ENCODE data around the gene OTOP2. TPM values are rescaled to one million over a fixed set of nuclear protein-coding genes. Genes with fewer than 3 reads are reported as not detected.

OTOP2 gene
- total RNA-seq, 4 donors from 2014 or later, result 0.44 TPM; not detected in 3

DNA sequence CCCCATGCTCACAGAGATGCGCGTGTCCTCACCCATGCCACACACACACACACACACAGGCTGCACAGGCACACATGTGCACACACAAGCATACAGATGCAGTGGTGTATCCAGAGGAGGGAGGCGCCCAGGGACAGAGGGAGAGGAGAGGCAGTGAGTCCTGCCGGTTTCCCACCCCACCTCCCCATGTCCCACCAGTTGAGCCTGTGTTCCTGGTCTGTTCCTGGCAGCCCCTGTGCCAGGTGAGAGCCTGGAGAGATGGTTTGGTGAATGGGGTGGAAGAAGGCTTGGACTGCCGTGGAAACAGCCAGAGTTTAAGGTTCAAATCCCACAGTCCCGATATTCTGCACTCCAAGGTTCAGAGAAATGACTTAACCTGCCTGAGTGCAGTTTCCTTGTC lies 20.4 kb upstream of the OTOP2 start:
- TF ChIP-seq, protein P1, sequence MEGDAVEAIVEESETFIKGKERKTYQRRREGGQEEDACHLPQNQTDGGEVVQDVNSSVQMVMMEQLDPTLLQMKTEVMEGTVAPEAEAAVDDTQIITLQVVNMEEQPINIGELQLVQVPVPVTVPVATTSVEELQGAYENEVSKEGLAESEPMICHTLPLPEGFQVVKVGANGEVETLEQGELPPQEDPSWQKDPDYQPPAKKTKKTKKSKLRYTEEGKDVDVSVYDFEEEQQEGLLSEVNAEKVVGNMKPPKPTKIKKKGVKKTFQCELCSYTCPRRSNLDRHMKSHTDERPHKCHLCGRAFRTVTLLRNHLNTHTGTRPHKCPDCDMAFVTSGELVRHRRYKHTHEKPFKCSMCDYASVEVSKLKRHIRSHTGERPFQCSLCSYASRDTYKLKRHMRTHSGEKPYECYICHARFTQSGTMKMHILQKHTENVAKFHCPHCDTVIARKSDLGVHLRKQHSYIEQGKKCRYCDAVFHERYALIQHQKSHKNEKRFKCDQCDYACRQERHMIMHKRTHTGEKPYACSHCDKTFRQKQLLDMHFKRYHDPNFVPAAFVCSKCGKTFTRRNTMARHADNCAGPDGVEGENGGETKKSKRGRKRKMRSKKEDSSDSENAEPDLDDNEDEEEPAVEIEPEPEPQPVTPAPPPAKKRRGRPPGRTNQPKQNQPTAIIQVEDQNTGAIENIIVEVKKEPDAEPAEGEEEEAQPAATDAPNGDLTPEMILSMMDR (IDR thresholded peaks at IDR 0.05; ENCODE audit: low read depth), result no peak

DNA sequence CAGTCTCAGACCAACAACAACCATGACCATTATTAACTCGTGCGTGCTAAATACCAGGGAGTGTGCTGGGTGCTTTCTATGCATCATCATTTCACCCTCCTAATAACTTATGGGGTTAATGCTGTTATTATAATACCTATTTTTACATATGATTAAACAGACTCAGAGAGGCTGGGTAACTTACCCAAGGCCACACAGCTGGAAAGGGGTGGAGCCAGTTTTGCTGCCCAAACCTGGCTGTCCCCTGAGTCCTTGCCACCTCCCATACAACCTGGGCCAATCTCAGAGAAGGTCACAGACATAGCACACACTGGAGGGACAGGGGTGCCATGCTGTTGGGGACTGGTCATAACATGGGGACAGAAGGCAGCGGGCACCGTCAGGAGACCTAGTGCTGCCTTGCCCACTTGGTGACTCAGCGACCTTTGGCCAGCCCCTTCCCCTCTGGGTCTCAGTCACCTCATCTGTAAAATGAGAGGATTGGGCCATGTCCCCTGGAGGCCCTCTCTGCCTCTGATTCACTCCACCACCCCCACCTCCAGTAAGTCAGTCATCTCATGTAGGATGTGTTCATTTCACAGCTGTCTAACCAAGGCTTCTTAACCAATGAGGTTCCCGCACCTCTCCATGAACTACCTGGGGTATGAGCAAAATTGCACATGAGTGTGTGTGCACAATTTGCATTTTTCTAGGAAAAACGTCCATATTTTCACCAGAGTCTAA lies 19.2 kb upstream of the OTOP2 start:
- TF ChIP-seq, protein P1 (IDR thresholded peaks at IDR 0.05; ENCODE audit: low read depth), result no peak

GRCh38 chr17:74907012-74907411 lies 17.1 kb upstream of the OTOP2 start:
- TF ChIP-seq, protein P1 (IDR thresholded peaks at IDR 0.05; ENCODE audit: low read depth), result no peak

DNA sequence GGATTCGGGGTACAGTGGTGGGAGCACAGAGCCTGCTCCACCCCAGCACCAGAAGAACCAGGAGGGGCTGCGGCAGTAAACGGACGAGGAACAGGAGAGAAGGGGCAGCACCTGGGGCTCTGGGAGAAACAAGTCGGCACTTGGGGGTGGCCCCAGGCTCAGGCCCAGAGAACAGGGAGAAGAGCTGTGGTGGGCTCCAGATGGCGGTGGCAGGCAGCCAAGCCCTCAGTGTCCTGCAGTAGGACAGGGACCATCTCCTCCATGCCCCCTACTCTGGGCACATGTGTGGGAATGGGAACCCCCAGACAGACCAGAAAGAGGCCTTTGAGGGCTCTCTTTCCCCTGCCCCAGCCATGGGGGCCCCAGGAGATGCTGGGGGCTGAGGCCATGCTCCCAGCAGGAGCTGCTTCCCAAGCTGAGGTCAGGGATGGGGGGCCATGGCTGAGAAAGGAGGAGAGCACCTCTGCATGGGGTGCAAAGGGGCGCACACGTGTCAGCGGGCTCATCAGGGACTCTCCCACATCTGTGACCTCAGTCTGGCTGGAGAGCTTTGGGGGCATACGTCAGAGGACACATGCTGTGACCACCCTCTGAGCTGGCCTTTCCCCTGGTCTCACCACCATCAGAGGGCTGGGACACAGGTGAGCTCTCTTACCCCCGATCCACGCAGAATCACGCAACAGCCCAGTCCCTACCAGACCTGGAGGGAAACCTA lies 7.8 kb upstream of the OTOP2 start:
- TF ChIP-seq, protein P1 (IDR thresholded peaks at IDR 0.05; ENCODE audit: low read depth), result no peak

DNA sequence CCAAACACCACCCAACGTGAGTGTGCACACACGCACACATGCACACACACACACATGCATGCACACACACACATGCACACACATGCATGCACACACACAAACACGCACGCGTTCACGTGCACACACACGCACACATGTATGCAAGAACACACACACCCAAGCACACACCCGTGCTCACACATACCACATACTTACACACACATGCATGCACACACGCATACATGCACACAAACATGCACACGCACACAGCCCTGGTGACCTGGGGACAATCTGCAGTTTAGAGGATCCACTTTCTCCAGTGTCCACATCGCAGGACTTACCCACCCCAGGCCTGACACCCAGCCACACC lies 7.2 kb upstream of the OTOP2 start:
- TF ChIP-seq, protein P1 (IDR thresholded peaks at IDR 0.05; ENCODE audit: low read depth), result no peak

DNA sequence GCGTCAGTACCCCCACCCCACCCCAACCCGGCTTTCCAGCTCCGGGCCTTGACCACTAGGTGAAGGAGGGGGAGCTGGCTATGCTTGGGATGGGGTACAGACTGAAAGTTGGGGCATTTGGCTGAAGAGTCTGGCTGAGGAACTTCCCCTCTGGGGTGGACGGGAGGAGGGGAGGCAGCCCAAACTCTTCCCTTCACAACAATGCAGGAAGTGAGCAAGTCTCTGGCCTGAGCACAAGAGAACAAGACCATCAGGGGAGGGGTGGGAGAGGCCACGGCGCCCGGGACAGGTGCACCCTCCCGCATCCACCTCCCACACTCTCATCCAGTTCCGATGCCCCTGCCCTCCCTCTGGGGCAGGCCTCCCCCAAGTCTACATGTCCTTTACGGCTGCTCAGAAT lies 6.6 kb upstream of the OTOP2 start:
- TF ChIP-seq, protein P1 (IDR thresholded peaks at IDR 0.05; ENCODE audit: low read depth), result no peak

- TF ChIP-seq, protein P1 (IDR thresholded peaks at IDR 0.05; ENCODE audit: low read depth), result no peak
These were observed 5.2 kb upstream of the OTOP2 start for GRCh38 chr17:74918906-74919305.

All from subcutaneous adipose tissue (tissue), 4 donors.